COR-L47 (cell line): Measurements from ENCODE around the gene AGBL4.

Experiments
- DNase-seq: peaks from one replicate; lab custom pipeline; 2025; lab: John Stamatoyannopoulos, UW

Gene AGBL4

GRCh38 chr1:48940962-48941732 lies 1082.6 kb downstream of the AGBL4 start:
- no peak for DNase-seq

GRCh38 chr1:48940354-48940753 lies 1083.4 kb downstream of the AGBL4 start:
- DNase-seq = no peak

GRCh38 chr1:48939828-48940227 lies 1083.9 kb downstream of the AGBL4 start:
- DNase-seq = no peak

- no peak for DNase-seq
Measured at GRCh38 chr1:48939042-48939441, 1084.7 kb downstream of the AGBL4 start.

- DNase-seq = no peak
Measured at GRCh38 chr1:48937732-48938131, 1086.0 kb downstream of the AGBL4 start.

- no peak for DNase-seq
Measured at GRCh38 chr1:48936436-48936835, 1087.3 kb downstream of the AGBL4 start.

GRCh38 chr1:48932366-48932765 lies 1091.4 kb downstream of the AGBL4 start:
- DNase-seq = no peak

- no peak for DNase-seq
Measured at GRCh38 chr1:48931506-48932192, 1092.1 kb downstream of the AGBL4 start.

GRCh38 chr1:48930011-48930410 lies 1093.7 kb downstream of the AGBL4 start:
- no peak for DNase-seq

GRCh38 chr1:48924099-48924498 lies 1099.7 kb downstream of the AGBL4 start:
- no peak for DNase-seq

- no peak for DNase-seq
Measured at GRCh38 chr1:48923116-48923515, 1100.6 kb downstream of the AGBL4 start.

GRCh38 chr1:48920851-48921250 lies 1102.9 kb downstream of the AGBL4 start:
- DNase-seq = no peak

GRCh38 chr1:48917901-48918603 lies 1105.7 kb downstream of the AGBL4 start:
- DNase-seq = peak; percentile 37

- DNase-seq = no peak
Measured at GRCh38 chr1:48917070-48917454, 1106.7 kb downstream of the AGBL4 start.

GRCh38 chr1:48916130-48917069 lies 1107.4 kb downstream of the AGBL4 start:
- peak; percentile 74 for DNase-seq

- no peak for DNase-seq
Measured at GRCh38 chr1:48908606-48909005, 1115.1 kb downstream of the AGBL4 start.

GRCh38 chr1:48906729-48907128 lies 1117.0 kb downstream of the AGBL4 start:
- DNase-seq = no peak

- no peak for DNase-seq
Measured at GRCh38 chr1:48906164-48906563, 1117.6 kb downstream of the AGBL4 start.

GRCh38 chr1:48903291-48903690 lies 1120.5 kb downstream of the AGBL4 start:
- no peak for DNase-seq

- DNase-seq = no peak
Measured at GRCh38 chr1:48898894-48899293, 1124.9 kb downstream of the AGBL4 start.

GRCh38 chr1:48889615-48890014 lies 1134.1 kb downstream of the AGBL4 start:
- DNase-seq = no peak

GRCh38 chr1:48889082-48889481 lies 1134.7 kb downstream of the AGBL4 start:
- peak; percentile 87 for DNase-seq
